Panc1 (cell line): ENCODE data around the gene ASB6. TPM values are rescaled to one million over a fixed set of nuclear protein-coding genes. Genes with fewer than 3 reads are reported as not detected.

Experiments
- ATAC-seq: fragments of 200-7000 bp; cut with Tn5 transposase; 2 replicates; pipeline ENCODE4 v1.9.1; 2020; ENCODE audit warnings: mild to moderate bottlenecking, moderate library complexity
- BruUV-seq: library from RNA; stranded (reverse); fragments of 400-500 nt; replicated peaks from 2 replicates; lab custom pipeline; 2021; lab: Mats Ljungman, UMichigan
- CTCF ChIA-PET: fragments of 300-600 bp; sonication (Branson Sonifier 250); formaldehyde crosslinking; loops from one replicate; lab custom pipeline; 2022; ENCODE audit warnings: antibody characterized with exemption; lab: Charles Lee
- POLR2A ChIA-PET: fragments of 300-600 bp; sonication (Branson Sonifier 250); formaldehyde crosslinking; loops from one replicate; lab custom pipeline; 2022; ENCODE audit warnings: antibody characterized with exemption; lab: Charles Lee
- DNase-seq: peaks from one replicate; pipeline ENCODE4 v3.0.0-alpha.2; 2010; ENCODE audit warnings: low read depth, low spot score
- H3K27ac ChIP-seq: 2 replicates; pipeline ENCODE4 v1.5.1; 2011; ENCODE audit warnings: mild to moderate bottlenecking, low read length, inconsistent platforms
- H3K27me3 ChIP-seq: fragments of 200-500 bp; sonication (Bioruptor generic); 2 replicates; pipeline ENCODE4 v1.6.0; 2014; ENCODE audit warnings: low read length, inconsistent platforms; ENCODE audit not compliant: control insufficient read depth, insufficient read depth
- H3K36me3 ChIP-seq: fragments of 200-500 bp; sonication (Bioruptor generic); 2 replicates; pipeline ENCODE4 v1.5.1; 2014; ENCODE audit warnings: inconsistent platforms, mild to moderate bottlenecking, low read length, moderate library complexity; ENCODE audit not compliant: control insufficient read depth, insufficient read depth
- H3K4me1 ChIP-seq: 2 replicates; pipeline ENCODE4 v1.5.1; 2011; ENCODE audit warnings: inconsistent platforms, mild to moderate bottlenecking, low read length, moderate library complexity; ENCODE audit not compliant: control insufficient read depth, insufficient read depth
- H3K4me3 ChIP-seq, 2 experiments: 2 replicates each; pipeline ENCODE4 v1.5.1; 2011 to 2012; ENCODE audit warnings: low read depth in 2 of 2, low read length in 2 of 2, mild to moderate bottlenecking in 2 of 2, inconsistent platforms in 1 of 2, moderate library complexity in 1 of 2
- H3K9me3 ChIP-seq: fragments of 200-500 bp; sonication (Bioruptor generic); 2 replicates; pipeline ENCODE4 v1.5.1; 2014; ENCODE audit warnings: low read depth, mild to moderate bottlenecking, inconsistent platforms, low read length, moderate library complexity; ENCODE audit not compliant: control insufficient read depth, insufficient read depth
- POLR2AphosphoS5 ChIP-seq: IDR thresholded peaks from 2 replicates; pipeline ENCODE4 v1.6.1; 2012; ENCODE audit warnings: mild to moderate bottlenecking, low read depth, low read length, moderate library complexity
- SIN3A ChIP-seq: IDR thresholded peaks from 2 replicates; pipeline ENCODE4 v1.6.1; 2012; ENCODE audit warnings: low read depth, mild to moderate bottlenecking, low read length, moderate library complexity, borderline replicate concordance; ENCODE audit not compliant: insufficient read depth
- TCF7L2 ChIP-seq: IDR thresholded peaks from 2 replicates; pipeline ENCODE4 v1.6.1; 2011; ENCODE audit warnings: mild to moderate bottlenecking, low read depth, low read length, inconsistent platforms
- in situ Hi-C: cut with HindIII; loops from 2 replicates; pipeline ENCODE4 v1.10.0; 2016; ENCODE audit warnings: low sequenced_read_pairs, low pct_unique_long_range_greater_than_20kb
- intact Hi-C: fragments of 100-400 bp; cut with micrococcal nuclease; formaldehyde crosslinking; loops from one replicate; pipeline ENCODE4 v1.10.0; 2022; ENCODE audit not compliant: unreplicated experiment
- total RNA-seq: library from RNA; stranded (reverse); gene quantifications from one replicate; pipeline ENCODE4 v1.2.1, GENCODE V29; 2021; ENCODE audit not compliant: unreplicated experiment
- TF ChIP-seq, protein P1 (sequence below): fragments of 450-650 bp; IDR thresholded peaks from 2 replicates; pipeline ENCODE4 v1.5.1; 2017; ENCODE audit warnings: mild to moderate bottlenecking
- TF ChIP-seq, protein P2 (sequence below), 2 experiments: IDR thresholded peaks; 2 replicates each; pipeline ENCODE4 v1.6.1; 2011 to 2012; ENCODE audit warnings: low read depth in 2 of 2, control low read depth in 1 of 2, low read length in 1 of 2, mild to moderate bottlenecking in 1 of 2, moderate library complexity in 1 of 2; ENCODE audit not compliant: insufficient read depth in 1 of 2

ASB6 gene
- total RNA-seq, 1 experiment from 2014 or later: 14.3 TPM

DNA sequence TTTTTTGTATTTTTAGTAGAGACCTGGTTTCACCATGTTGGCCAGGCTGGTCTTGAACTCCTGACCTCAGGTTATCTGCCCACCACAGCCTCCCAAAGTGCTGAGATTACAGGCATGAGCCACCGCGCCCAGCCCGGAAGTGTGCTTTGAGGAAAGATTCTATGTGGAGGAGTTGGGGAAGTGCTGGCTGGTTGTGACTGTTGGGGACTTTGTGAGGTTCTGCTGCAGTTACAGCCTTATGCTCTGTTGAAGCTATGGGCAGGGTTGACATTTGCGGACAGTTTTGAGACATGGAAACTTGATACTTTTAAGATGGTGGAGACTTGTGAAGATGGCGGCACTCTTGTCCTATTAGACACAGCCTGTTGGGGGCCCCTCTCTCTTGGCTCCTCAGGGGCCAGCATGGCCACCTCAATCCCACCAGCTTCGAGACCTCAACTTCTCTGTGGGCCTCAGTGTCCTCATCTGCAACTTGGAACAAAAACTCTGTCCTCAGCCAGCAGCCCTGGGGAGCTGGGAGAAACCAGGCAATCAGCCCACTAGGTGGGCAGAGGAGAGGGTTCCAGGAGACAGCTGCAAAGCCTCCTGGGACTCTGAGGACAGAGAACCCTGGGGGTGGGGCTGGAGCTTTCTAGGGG lies 45.9 kb downstream of the ASB6 start:
- in situ Hi-C loops (no loop called here), intact Hi-C loops (loop anchor here (2.0 kb wide), 1 partner anchor 59 kb away; no protein-coding TSS in a partner anchor)
- TF ChIP-seq TCF7L2 (no peak), POLR2AphosphoS5 (no peak), SIN3A (no peak)
- TF ChIP-seq, protein P1, sequence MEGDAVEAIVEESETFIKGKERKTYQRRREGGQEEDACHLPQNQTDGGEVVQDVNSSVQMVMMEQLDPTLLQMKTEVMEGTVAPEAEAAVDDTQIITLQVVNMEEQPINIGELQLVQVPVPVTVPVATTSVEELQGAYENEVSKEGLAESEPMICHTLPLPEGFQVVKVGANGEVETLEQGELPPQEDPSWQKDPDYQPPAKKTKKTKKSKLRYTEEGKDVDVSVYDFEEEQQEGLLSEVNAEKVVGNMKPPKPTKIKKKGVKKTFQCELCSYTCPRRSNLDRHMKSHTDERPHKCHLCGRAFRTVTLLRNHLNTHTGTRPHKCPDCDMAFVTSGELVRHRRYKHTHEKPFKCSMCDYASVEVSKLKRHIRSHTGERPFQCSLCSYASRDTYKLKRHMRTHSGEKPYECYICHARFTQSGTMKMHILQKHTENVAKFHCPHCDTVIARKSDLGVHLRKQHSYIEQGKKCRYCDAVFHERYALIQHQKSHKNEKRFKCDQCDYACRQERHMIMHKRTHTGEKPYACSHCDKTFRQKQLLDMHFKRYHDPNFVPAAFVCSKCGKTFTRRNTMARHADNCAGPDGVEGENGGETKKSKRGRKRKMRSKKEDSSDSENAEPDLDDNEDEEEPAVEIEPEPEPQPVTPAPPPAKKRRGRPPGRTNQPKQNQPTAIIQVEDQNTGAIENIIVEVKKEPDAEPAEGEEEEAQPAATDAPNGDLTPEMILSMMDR: no peak
- TF ChIP-seq, protein P2, sequence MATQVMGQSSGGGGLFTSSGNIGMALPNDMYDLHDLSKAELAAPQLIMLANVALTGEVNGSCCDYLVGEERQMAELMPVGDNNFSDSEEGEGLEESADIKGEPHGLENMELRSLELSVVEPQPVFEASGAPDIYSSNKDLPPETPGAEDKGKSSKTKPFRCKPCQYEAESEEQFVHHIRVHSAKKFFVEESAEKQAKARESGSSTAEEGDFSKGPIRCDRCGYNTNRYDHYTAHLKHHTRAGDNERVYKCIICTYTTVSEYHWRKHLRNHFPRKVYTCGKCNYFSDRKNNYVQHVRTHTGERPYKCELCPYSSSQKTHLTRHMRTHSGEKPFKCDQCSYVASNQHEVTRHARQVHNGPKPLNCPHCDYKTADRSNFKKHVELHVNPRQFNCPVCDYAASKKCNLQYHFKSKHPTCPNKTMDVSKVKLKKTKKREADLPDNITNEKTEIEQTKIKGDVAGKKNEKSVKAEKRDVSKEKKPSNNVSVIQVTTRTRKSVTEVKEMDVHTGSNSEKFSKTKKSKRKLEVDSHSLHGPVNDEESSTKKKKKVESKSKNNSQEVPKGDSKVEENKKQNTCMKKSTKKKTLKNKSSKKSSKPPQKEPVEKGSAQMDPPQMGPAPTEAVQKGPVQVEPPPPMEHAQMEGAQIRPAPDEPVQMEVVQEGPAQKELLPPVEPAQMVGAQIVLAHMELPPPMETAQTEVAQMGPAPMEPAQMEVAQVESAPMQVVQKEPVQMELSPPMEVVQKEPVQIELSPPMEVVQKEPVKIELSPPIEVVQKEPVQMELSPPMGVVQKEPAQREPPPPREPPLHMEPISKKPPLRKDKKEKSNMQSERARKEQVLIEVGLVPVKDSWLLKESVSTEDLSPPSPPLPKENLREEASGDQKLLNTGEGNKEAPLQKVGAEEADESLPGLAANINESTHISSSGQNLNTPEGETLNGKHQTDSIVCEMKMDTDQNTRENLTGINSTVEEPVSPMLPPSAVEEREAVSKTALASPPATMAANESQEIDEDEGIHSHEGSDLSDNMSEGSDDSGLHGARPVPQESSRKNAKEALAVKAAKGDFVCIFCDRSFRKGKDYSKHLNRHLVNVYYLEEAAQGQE (IDR thresholded peaks at IDR 0.05; ENCODE audit: insufficient read depth in 1 of 2, low read depth in 2 of 2, low read length in 1 of 2): no peak
- BruUV-seq: no TSS peak
- Histone ChIP-seq H3K4me1 (peaks cover 3% of the 10 kb centered on the region), H3K4me3 (no peak overlapping the region), H3K27me3 (no peaks in the 10 kb centered on the region), H3K27ac (no peak overlapping the region), H3K36me3 (no peaks in the 10 kb centered on the region), H3K9me3 (no peaks in the 10 kb centered on the region)
- DNase-seq (no peak), ATAC-seq (no peak)
- CTCF ChIA-PET: no interaction called here
- POLR2A ChIA-PET: no interaction called here

DNA sequence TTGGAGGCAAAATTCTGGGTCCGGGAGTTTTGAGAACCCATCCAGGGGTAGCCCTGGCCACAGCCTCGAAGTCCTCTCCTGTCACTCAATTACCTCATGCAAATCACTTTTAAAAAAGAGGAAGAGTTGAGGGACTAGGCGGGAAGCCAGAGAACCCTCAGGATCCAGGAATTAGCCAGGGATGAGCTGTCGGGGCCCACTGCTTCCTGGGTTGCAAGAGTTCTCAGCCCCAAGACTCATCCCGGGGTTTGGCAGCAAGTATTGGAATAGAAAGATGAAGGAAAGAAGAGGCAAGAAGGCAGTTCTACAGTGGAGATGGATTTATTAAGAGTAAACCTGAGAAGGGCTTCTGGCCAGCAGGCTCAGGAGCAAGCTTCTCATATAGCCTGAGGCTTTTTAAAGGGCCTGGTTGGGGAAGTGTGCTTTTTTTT lies 46.6 kb downstream of the ASB6 start:
- intact Hi-C loops (no loop called here), in situ Hi-C loops (no loop called here)
- Histone ChIP-seq H3K4me3 (no peak overlapping the region), H3K27me3 (no peaks in the 10 kb centered on the region), H3K9me3 (no peaks in the 10 kb centered on the region), H3K4me1 (peaks cover 3% of the 10 kb centered on the region), H3K27ac (no peak overlapping the region), H3K36me3 (no peaks in the 10 kb centered on the region)
- ChIA-PET POLR2A (interaction anchor here (0.6 kb wide), 1 partner anchor 90 kb away, joined by 7 read pairs; no protein-coding TSS in a partner anchor), CTCF (no interaction called here)
- no peak for DNase-seq
- TF ChIP-seq, protein P2 (IDR thresholded peaks at IDR 0.05; ENCODE audit: insufficient read depth in 1 of 2, low read depth in 2 of 2, low read length in 1 of 2): no peak
- no peak for TF ChIP-seq POLR2AphosphoS5
- TF ChIP-seq TCF7L2: no peak
- TF ChIP-seq SIN3A: no peak
- TF ChIP-seq, protein P1: no peak
- BruUV-seq: no TSS peak
- no peak for ATAC-seq
